ENCODE measurements around the gene TJP1. TPM values are rescaled to one million over a fixed set of nuclear protein-coding genes. Genes with fewer than 3 reads are reported as not detected.

The TJP1 gene
- total RNA-seq = 104 and 121 TPM in 2 replicates

GRCh38 chr15:29822100-29822683, at the start of gene TJP1:
Gene TJP1 (minus strand): TSS chr15:29822468. CDS start chr15:29822028, 440 bp downstream.

Measured in dermis lymphatic vessel endothelial cell (primary cell).